ENCODE data around the gene RNASET2.

Gene RNASET2

DNA sequence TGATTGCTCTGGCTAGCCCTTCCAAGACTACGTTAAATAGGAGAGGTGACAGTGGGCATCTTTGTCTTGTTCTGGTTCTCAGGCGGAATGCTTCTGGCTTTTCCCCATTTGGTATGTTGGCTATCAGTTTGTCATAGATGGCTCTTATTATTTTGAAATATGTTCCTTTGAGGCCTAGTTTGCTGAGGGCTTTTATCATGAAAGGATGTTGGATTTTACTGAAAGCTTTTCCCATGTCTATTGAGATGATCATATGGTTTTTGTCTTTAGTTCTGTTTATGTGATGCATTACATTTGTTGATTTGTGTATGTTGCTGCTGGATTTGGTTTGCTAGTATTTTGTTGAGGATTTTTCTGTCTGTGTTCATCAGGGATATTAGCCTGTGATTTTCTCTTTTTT is 9.9 kb upstream of the RNASET2 start:
- TF ChIP-seq, protein P1, sequence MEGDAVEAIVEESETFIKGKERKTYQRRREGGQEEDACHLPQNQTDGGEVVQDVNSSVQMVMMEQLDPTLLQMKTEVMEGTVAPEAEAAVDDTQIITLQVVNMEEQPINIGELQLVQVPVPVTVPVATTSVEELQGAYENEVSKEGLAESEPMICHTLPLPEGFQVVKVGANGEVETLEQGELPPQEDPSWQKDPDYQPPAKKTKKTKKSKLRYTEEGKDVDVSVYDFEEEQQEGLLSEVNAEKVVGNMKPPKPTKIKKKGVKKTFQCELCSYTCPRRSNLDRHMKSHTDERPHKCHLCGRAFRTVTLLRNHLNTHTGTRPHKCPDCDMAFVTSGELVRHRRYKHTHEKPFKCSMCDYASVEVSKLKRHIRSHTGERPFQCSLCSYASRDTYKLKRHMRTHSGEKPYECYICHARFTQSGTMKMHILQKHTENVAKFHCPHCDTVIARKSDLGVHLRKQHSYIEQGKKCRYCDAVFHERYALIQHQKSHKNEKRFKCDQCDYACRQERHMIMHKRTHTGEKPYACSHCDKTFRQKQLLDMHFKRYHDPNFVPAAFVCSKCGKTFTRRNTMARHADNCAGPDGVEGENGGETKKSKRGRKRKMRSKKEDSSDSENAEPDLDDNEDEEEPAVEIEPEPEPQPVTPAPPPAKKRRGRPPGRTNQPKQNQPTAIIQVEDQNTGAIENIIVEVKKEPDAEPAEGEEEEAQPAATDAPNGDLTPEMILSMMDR (IDR thresholded peaks at IDR 0.05; ENCODE audit: low read depth, low read length): no peak
- Histone ChIP-seq H3K4me3 (ENCODE audit: low read depth, low read length) (no peak overlapping the region), H3K9me3 (ENCODE audit: severe bottlenecking) (peaks cover 7% of the 10 kb centered on the region)

GRCh38 chr6:166960609-166960978 is 4.2 kb upstream of the RNASET2 start:
- no peak for DNase-seq
- no peaks in the 10 kb centered on the region for H3K36me3 ChIP-seq
- H3K27ac ChIP-seq: no peak overlapping the region
- H3K9me3 ChIP-seq (ENCODE audit: severe bottlenecking): peaks cover 3% of the 10 kb centered on the region
- H3K4me3 ChIP-seq (ENCODE audit: low read depth, low read length): no peak overlapping the region
- no peaks in the 10 kb centered on the region for H3K27me3 ChIP-seq (ENCODE audit: insufficient read depth, low read depth, severe bottlenecking)
- TF ChIP-seq, protein P1 (IDR thresholded peaks at IDR 0.05; ENCODE audit: low read depth, low read length): no peak

More for the DNA sequence above, 9.9 kb upstream of the RNASET2 start:
- no peak overlapping the region for H3K27ac ChIP-seq
- no peaks in the 10 kb centered on the region for H3K36me3 ChIP-seq
- DNase-seq: no peak
- H3K27me3 ChIP-seq (ENCODE audit: insufficient read depth, low read depth, severe bottlenecking): no peaks in the 10 kb centered on the region

DNA sequence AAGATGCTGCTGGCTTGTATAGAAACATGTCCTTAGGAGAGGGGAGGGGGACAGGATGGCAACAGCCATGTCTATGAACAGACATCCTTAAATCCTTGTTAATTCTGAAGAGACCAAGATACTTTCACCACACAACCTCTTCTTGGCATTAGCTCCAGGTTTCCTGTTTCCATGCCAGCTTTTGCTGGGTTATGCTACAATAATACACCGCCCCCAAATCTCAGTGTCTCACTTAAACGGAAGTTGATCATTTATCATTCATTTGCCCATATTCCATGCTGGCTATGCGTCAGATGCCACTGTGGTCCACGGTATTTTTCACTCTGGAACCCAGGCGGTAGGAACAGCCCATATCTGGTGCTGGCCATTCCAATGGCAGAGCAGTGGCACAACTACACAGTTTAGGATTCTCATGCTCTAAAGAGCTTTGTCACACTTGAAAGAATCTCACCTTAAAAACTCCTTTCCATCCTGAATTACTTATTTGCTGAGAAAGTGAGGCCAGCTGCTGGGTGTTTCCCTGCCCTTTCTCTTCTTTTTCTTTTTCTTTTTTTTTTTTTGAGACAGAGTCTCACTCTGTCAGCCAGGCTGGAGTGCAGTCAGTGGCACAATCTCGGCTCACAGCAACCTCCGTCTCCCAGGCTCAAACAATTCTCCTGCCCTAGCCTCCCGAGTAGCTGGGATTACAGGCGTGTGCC is 3.7 kb upstream of the RNASET2 start:
- no peaks in the 10 kb centered on the region for H3K36me3 ChIP-seq
- H3K9me3 ChIP-seq (ENCODE audit: severe bottlenecking): peaks cover 3% of the 10 kb centered on the region
- DNase-seq: no peak
- H3K27me3 ChIP-seq (ENCODE audit: insufficient read depth, low read depth, severe bottlenecking): no peaks in the 10 kb centered on the region
- H3K4me3 ChIP-seq (ENCODE audit: low read depth, low read length): no peak overlapping the region
- TF ChIP-seq, protein P1 (IDR thresholded peaks at IDR 0.05; ENCODE audit: low read depth, low read length): no peak
- H3K27ac ChIP-seq: no peak overlapping the region

DNA sequence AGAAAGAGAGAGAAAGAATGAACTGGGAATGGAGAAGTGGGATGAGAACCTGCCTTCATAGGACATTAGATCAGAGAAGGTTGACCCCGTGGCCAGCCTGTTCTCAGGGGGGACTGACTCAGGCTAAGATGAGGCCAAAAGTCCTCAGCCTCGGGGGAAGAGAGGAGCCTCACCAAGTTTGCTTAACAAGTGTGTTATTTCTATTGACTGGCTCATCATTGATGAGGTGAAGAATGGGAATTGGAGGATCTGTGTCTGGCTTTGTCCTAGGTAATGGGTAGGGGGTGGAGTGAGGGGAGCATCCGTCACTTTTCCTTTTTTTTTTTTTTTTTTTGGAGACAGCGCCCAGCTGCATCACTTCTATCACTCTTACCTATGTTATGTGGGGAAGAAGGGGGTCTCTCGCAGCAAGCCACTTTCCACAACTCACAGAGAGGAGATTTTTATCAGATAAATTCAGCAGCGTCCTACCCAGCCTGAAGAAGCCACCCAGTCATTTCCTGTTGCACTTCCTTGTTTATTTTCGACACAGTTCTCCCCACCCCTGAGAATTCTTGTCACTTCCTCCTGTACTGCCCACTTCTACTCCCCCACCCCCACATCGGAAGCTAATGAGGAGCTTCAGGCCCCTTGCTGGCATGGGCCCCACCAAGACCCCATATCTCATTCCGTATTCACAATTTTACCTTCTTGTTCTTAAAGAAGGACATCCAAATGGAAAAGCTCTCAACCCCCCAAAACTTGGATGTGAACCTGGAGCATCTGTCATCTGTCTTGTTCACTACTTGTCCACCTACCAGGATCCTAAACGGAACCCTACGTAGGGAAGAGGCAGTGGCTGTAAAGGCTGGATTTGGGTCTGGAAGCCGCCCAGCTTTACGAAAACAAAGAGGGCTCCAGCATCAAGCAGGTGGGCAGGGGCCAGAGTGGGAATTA is 2.8 kb upstream of the RNASET2 start:
- Histone ChIP-seq H3K27ac (no peak overlapping the region), H3K27me3 (ENCODE audit: insufficient read depth, low read depth, severe bottlenecking) (no peaks in the 10 kb centered on the region), H3K36me3 (no peaks in the 10 kb centered on the region), H3K9me3 (ENCODE audit: severe bottlenecking) (peaks cover 3% of the 10 kb centered on the region), H3K4me3 (ENCODE audit: low read depth, low read length) (no peak overlapping the region)
- TF ChIP-seq, protein P1 (IDR thresholded peaks at IDR 0.05; ENCODE audit: low read depth, low read length): no peak
- DNase-seq: no peak

DNA sequence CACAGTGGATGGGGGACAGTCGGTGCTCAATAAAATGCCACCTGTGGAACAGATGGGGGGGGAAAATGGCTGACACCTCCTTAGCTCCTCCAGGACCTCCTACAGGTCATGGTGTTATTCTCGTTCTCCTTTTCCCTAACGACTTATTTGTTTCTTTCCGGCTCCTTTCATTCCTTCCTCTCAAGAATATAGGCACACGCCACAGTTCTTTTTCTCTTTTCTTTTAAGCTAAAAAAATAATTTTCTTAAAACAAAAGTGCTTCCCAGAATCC is 1.4 kb upstream of the RNASET2 start:
- Histone ChIP-seq H3K27ac (no peak overlapping the region; the same call in 1 of the 2 replicates), H3K9me3 (ENCODE audit: severe bottlenecking) (peaks cover 3% of the 10 kb centered on the region), H3K4me3 (ENCODE audit: low read depth, low read length) (peak overlapping the region; percentile 89), H3K27me3 (ENCODE audit: insufficient read depth, low read depth, severe bottlenecking) (no peaks in the 10 kb centered on the region), H3K36me3 (no peaks in the 10 kb centered on the region)
- TF ChIP-seq, protein P1 (IDR thresholded peaks at IDR 0.05; ENCODE audit: low read depth, low read length): no peak
- DNase-seq: no peak

All from WERI-Rb-1 (cell line).